Esophagus squamous epithelium (tissue), 5 donors: ENCODE data around the gene TPRG1. TPM values are rescaled to one million over a fixed set of nuclear protein-coding genes. Genes with fewer than 3 reads are reported as not detected.
A peak's percentile ranks its signal among the peaks of the same experiment; 100 is the strongest.

ENCODE experiments used
- DNase-seq: peaks from one replicate; lab custom pipeline; 2025; lab: John Stamatoyannopoulos, UW
- H3K27ac ChIP-seq, 4 donors: fragments of 200-600 bp; sonication (generic); one replicate each; pipeline ENCODE4 v1.5.1; 2016 to 2019; ENCODE audit warnings: mild to moderate bottlenecking in 1 of 4
- H3K27me3 ChIP-seq, 4 donors: fragments of 200-600 bp; sonication (generic); 1 replicate in 3 of 4; 2 replicates in 1 of 4; pipeline versions ENCODE4 v1.5.1 to v1.6.0; 2017 to 2021; ENCODE audit warnings: antibody characterized with exemption in 1 of 4
- H3K36me3 ChIP-seq, 3 donors: fragments of 200-600 bp; sonication (generic); one replicate each; pipeline ENCODE4 v1.5.1; 2016 to 2019
- H3K4me1 ChIP-seq, 3 donors: fragments of 200-600 bp; sonication (generic); one replicate each; pipeline ENCODE4 v1.5.1; 2017 to 2019
- H3K4me3 ChIP-seq, 4 donors: fragments of 200-600 bp; sonication (generic); 1 replicate in 3 of 4; 2 replicates in 1 of 4; pipeline ENCODE4 v1.5.1; 2016 to 2019; ENCODE audit warnings: mild to moderate bottlenecking in 2 of 4, moderate library complexity in 1 of 4
- H3K9me3 ChIP-seq, 3 donors: fragments of 200-600 bp; sonication (generic); one replicate each; pipeline ENCODE4 v1.5.1; 2016 to 2019
- CTCF ChIP-seq, 6 experiments: fragments of 450-650 bp in 4 of 6; fragments of 200-600 bp in 2 of 6; sonication (generic) in 2 of 6; IDR thresholded peaks; one replicate each; pipeline ENCODE4 v1.5.1; 2016 to 2019; ENCODE audit warnings: antibody characterized with exemption in 6 of 6, mild to moderate bottlenecking in 4 of 6, moderate library complexity in 4 of 6
- POLR2A ChIP-seq, 4 donors: fragments of 450-650 bp; IDR thresholded peaks; one replicate each; pipeline ENCODE4 v1.6.1; 2017; ENCODE audit warnings: antibody characterized with exemption in 4 of 4, mild to moderate bottlenecking in 4 of 4, moderate library complexity in 3 of 4
- WGBS, 2 donors: methylation state at CpG; one replicate each; pipeline ENCODE4 v1.1.5; 2018; 5-methylcytosine and 5-hydroxymethylcytosine counted together
- intact Hi-C: fragments of 100-400 bp; cut with DNase I; formaldehyde crosslinking; loops from one replicate; pipeline ENCODE4 v1.15.0; 2022
- total RNA-seq, 4 donors: library from RNA; depleted of rRNA; stranded (reverse); fragments of >200 nt; gene quantifications; one replicate each; pipeline ENCODE4 v1.1.0, GENCODE V29; 2016
- donor health status: DM: yes; HTN: yes; CAD: no.

Gene TPRG1
- total RNA-seq, 4 donors from 2014 or later: 15.1 to 23.3 (median 22.1) TPM

GRCh38 chr3:189144645-189145044 lies 27.1 kb upstream of the TPRG1 start:
- Histone ChIP-seq H3K4me3 (no peak overlapping the region), H3K27me3 (no peaks in the 10 kb centered on the region), H3K9me3 (no peaks in the 10 kb centered on the region), H3K27ac (peak overlapping the region; percentile 3 to 66 (median 60)), H3K4me1 (peaks cover 0 to 26% (median 7%) of the 10 kb centered on the region in 3 donors), H3K36me3 (no peaks in the 10 kb centered on the region)
- no peak for DNase-seq
- WGBS, 2 donors: 17 to 25% methylated on average over 5 of the region's 5 CpGs
- intact Hi-C loops: loop anchor here (5.0 to 10.0 kb wide), 2 partner anchors 187 to 1410 kb away; no protein-coding TSS in a partner anchor
- TF ChIP-seq POLR2A (IDR thresholded peaks at IDR 0.05) (no peak), CTCF (IDR thresholded peaks at IDR 0.05) (peak in 4 of 6 experiments; percentile 19 to 51 (median 48))

GRCh38 chr3:189146848-189147247 lies 24.9 kb upstream of the TPRG1 start:
- no peak for TF ChIP-seq POLR2A (IDR thresholded peaks at IDR 0.05)
- no peak for TF ChIP-seq CTCF (IDR thresholded peaks at IDR 0.05)
- 25 to 72% methylated on average over 2 of the region's 2 CpGs for WGBS, 2 donors
- H3K36me3 ChIP-seq: no peaks in the 10 kb centered on the region
- H3K4me3 ChIP-seq: no peak overlapping the region
- H3K9me3 ChIP-seq: no peaks in the 10 kb centered on the region
- H3K27ac ChIP-seq: no peak overlapping the region
- intact Hi-C loops: loop anchor here (5.0 to 10.0 kb wide), 2 partner anchors 190 to 1412 kb away; no protein-coding TSS in a partner anchor
- no peak for DNase-seq
- no peaks in the 10 kb centered on the region for H3K27me3 ChIP-seq
- H3K4me1 ChIP-seq: peaks cover 0 to 26% (median 7%) of the 10 kb centered on the region in 3 donors

GRCh38 chr3:189148081-189148507 lies 23.7 kb upstream of the TPRG1 start:
- DNase-seq: no peak
- TF ChIP-seq CTCF (IDR thresholded peaks at IDR 0.05): peak; percentile 48 to 88 (median 81)
- no peak for TF ChIP-seq POLR2A (IDR thresholded peaks at IDR 0.05)
- intact Hi-C loops: loop anchor here (5.0 to 10.0 kb wide), 2 partner anchors 191 to 1413 kb away; no protein-coding TSS in a partner anchor
- Histone ChIP-seq H3K27ac (no peak overlapping the region), H3K36me3 (no peaks in the 10 kb centered on the region), H3K27me3 (no peaks in the 10 kb centered on the region), H3K4me3 (no peak overlapping the region), H3K4me1 (peaks cover 0 to 21% (median 7%) of the 10 kb centered on the region in 3 donors), H3K9me3 (no peaks in the 10 kb centered on the region)
- WGBS, 2 donors: 24 to 30% methylated on average over 6 of the region's 6 CpGs

GRCh38 chr3:189149203-189149602 lies 22.6 kb upstream of the TPRG1 start:
- Histone ChIP-seq H3K9me3 (no peaks in the 10 kb centered on the region), H3K27ac (no peak overlapping the region), H3K27me3 (no peaks in the 10 kb centered on the region), H3K36me3 (no peaks in the 10 kb centered on the region), H3K4me1 (peaks cover 0 to 12% (median 7%) of the 10 kb centered on the region in 3 donors), H3K4me3 (no peak overlapping the region)
- no peak for DNase-seq
- intact Hi-C loops: loop anchor here (5.0 to 10.0 kb wide), 2 partner anchors 192 to 1414 kb away; no protein-coding TSS in a partner anchor
- TF ChIP-seq CTCF (IDR thresholded peaks at IDR 0.05) (no peak), POLR2A (IDR thresholded peaks at IDR 0.05) (no peak)
- 46 to 63% methylated on average over 3 of the region's 3 CpGs for WGBS, 2 donors

- TF ChIP-seq POLR2A (IDR thresholded peaks at IDR 0.05) (no peak), CTCF (IDR thresholded peaks at IDR 0.05) (no peak)
- H3K36me3 ChIP-seq: no peaks in the 10 kb centered on the region
- 82 to 87% methylated on average over 10 of the region's 11 CpGs for WGBS, 2 donors
- no peak overlapping the region for H3K4me3 ChIP-seq
- no peak for DNase-seq
- no peaks in the 10 kb centered on the region for H3K9me3 ChIP-seq
- no peaks in the 10 kb centered on the region for H3K27me3 ChIP-seq
- H3K27ac ChIP-seq: no peak overlapping the region
- H3K4me1 ChIP-seq: peaks cover 0 to 20% (median 0%) of the 10 kb centered on the region in 3 donors
- intact Hi-C loops: no loop called here
These were observed 14.4 kb upstream of the TPRG1 start for GRCh38 chr3:189157232-189158007.
